Measurements from ENCODE around the gene EFNA2. TPM values are rescaled to one million over a fixed set of nuclear protein-coding genes. Genes with fewer than 3 reads are reported as not detected.

The EFNA2 gene
- total RNA-seq, 4 donors from 2014 or later = 0.76 TPM; not detected in 3

DNA sequence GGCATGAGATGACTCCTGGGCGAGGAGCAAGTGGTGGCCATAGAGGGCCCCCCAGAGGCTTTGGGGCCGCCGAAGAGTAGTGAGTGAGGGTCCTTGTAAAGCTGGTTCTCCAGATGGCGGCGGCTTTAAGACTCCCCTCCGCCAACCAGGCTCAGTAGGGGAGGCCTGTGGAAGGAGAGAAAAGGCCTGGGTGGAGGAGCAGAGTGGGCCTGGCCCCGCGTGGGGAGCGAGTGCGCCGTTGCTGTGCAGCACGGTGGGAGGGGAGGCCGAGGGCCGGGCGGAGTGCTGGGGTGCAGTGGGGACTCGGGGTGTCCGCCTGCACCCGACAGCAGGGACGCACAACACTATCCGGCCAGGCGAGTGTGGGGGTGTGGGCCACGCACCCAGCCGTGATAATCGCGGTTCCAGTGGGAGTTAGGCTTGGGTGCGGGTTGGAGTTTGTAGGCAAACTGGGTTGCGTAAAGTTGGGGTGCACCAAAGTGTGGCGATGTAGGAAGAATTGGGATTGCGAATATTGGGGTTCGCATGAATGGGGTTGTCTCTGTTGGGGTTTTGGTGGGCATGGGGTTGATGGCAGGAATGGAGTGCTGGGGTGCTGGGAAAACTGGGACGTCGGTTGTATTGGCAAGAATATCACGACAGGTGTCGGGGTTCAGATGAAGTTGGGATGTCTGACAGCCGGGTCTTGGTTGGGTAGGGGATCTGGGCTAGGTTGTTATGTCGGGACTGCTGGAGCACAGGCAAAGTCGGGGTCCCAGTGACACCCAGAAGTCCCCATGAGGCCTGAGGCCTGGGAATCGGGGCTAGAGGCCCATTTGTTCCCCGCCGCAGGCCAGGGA, 17.2 kb upstream of the EFNA2 start:
- intact Hi-C loops (cut with DNase I; ENCODE audit: low total_unique reads) = no loop called here
- no peak for TF ChIP-seq POLR2A (IDR thresholded peaks at IDR 0.05)
- TF ChIP-seq, protein P1, sequence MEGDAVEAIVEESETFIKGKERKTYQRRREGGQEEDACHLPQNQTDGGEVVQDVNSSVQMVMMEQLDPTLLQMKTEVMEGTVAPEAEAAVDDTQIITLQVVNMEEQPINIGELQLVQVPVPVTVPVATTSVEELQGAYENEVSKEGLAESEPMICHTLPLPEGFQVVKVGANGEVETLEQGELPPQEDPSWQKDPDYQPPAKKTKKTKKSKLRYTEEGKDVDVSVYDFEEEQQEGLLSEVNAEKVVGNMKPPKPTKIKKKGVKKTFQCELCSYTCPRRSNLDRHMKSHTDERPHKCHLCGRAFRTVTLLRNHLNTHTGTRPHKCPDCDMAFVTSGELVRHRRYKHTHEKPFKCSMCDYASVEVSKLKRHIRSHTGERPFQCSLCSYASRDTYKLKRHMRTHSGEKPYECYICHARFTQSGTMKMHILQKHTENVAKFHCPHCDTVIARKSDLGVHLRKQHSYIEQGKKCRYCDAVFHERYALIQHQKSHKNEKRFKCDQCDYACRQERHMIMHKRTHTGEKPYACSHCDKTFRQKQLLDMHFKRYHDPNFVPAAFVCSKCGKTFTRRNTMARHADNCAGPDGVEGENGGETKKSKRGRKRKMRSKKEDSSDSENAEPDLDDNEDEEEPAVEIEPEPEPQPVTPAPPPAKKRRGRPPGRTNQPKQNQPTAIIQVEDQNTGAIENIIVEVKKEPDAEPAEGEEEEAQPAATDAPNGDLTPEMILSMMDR (IDR thresholded peaks at IDR 0.05) = peak in 1 of 4 experiments; percentile 8

GRCh38 chr19:1269065-1269477, 16.6 kb upstream of the EFNA2 start, which contains the start of gene CIRBP:
CIRBP (plus strand) TSS chr19:1269332; CDS start chr19:1270934, 1,602 bp downstream.
- peak; percentile 100 for DNase-seq
- intact Hi-C loops (cut with DNase I; ENCODE audit: low total_unique reads) = no loop called here

More for the DNA sequence above, 17.2 kb upstream of the EFNA2 start:
- H3K27ac ChIP-seq = peak overlapping the region; percentile 96 to 99
- H3K27me3 ChIP-seq = no peaks in the 10 kb centered on the region
- H3K36me3 ChIP-seq = no peaks in the 10 kb centered on the region
- DNase-seq = peak; percentile 54
- peak overlapping the region in 1 of 2 donors; percentile 65 for H3K4me3 ChIP-seq
- peaks cover 41 to 59% of the 10 kb centered on the region in 2 donors for H3K4me1 ChIP-seq
- no peaks in the 10 kb centered on the region for H3K9me3 ChIP-seq

GRCh38 chr19:1269478-1270212, 16.0 kb upstream of the EFNA2 start:
- H3K27ac ChIP-seq = peak overlapping the region; percentile 96 to 99
- H3K4me1 ChIP-seq = peaks cover 41 to 68% of the 10 kb centered on the region in 2 donors
- H3K27me3 ChIP-seq = no peaks in the 10 kb centered on the region
- no peaks in the 10 kb centered on the region for H3K9me3 ChIP-seq
- H3K36me3 ChIP-seq = no peaks in the 10 kb centered on the region
- intact Hi-C loops (cut with DNase I; ENCODE audit: low total_unique reads) = no loop called here
- TF ChIP-seq, protein P1 (IDR thresholded peaks at IDR 0.05) = no peak
- peak in 1 of 2 donors; percentile 50 for TF ChIP-seq POLR2A (IDR thresholded peaks at IDR 0.05)
- H3K4me3 ChIP-seq = peak overlapping the region; percentile 48 to 65
- DNase-seq = peak; percentile 85 to 91

More at GRCh38 chr19:1269065-1269477, 16.6 kb upstream of the EFNA2 start, which contains the start of gene CIRBP:
- H3K4me1 ChIP-seq = peaks cover 41 to 63% of the 10 kb centered on the region in 2 donors
- TF ChIP-seq, protein P1 (IDR thresholded peaks at IDR 0.05) = peak in 1 of 4 experiments; percentile 37
- peak; percentile 94 to 100 for TF ChIP-seq POLR2A (IDR thresholded peaks at IDR 0.05)
- H3K36me3 ChIP-seq = no peaks in the 10 kb centered on the region
- no peaks in the 10 kb centered on the region for H3K9me3 ChIP-seq
- peak within 1 kb of the TSS; percentile 96 to 99 for H3K27ac ChIP-seq
- no peaks in the 10 kb centered on the region for H3K27me3 ChIP-seq
- H3K4me3 ChIP-seq = peak within 1 kb of the TSS; percentile 48 to 65

DNA sequence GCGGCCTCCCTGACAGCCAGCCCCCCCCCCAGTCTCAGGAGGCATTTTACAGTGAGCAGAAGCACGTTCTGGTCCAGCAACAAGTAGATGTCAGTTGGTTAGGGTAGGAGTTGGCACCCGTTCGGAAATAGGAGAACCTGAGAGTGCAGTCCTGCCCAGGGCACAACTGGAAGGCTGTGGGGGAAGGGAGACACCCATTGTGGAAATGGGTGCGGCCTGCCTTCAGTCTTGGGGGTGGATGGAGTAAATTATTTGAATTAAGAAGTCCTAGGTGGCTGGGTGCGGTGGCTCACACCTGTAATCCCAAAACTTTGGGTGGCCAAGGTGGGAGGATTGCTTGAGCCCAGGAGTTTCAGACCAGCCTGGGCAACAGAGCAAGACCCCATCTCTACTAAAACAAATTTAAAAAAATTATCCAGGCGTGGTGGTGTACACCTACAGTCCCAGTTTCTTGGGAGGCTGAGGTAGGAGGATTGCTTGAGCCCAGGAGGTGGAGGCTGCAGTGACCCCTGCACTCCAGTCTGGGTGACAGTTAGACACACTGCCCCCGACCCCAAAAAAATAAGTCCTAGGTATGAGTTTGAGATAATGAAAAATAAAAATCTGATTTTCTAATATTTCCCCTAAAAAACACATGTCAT, 15.3 kb upstream of the EFNA2 start:
- intact Hi-C loops (cut with DNase I; ENCODE audit: low total_unique reads) = no loop called here
- no peaks in the 10 kb centered on the region for H3K36me3 ChIP-seq
- H3K9me3 ChIP-seq = no peaks in the 10 kb centered on the region
- peaks cover 36 to 72% of the 10 kb centered on the region in 2 donors for H3K4me1 ChIP-seq
- H3K4me3 ChIP-seq = peak overlapping the region; percentile 48 to 65
- TF ChIP-seq POLR2A (IDR thresholded peaks at IDR 0.05) = no peak
- TF ChIP-seq, protein P1 (IDR thresholded peaks at IDR 0.05) = no peak
- H3K27me3 ChIP-seq = no peaks in the 10 kb centered on the region
- peak overlapping the region; percentile 96 to 99 for H3K27ac ChIP-seq
- no peak for DNase-seq

All from uterus (tissue), 4 donors.